GF-D8 (cell line): ENCODE measurements around the gene SLC25A38.
"Not testable (repeated sequence)": the region's sequence is repeated elsewhere in the genome, so short reads cannot be mapped to it uniquely, and the experiment has no call there.

Experiments used
- DNase-seq: peaks from one replicate; lab custom pipeline; 2025; lab: John Stamatoyannopoulos, UW

The SLC25A38 gene

GRCh38 chr3:39407773-39408492 is 24.8 kb downstream of the SLC25A38 start:
- no peak for DNase-seq

DNA sequence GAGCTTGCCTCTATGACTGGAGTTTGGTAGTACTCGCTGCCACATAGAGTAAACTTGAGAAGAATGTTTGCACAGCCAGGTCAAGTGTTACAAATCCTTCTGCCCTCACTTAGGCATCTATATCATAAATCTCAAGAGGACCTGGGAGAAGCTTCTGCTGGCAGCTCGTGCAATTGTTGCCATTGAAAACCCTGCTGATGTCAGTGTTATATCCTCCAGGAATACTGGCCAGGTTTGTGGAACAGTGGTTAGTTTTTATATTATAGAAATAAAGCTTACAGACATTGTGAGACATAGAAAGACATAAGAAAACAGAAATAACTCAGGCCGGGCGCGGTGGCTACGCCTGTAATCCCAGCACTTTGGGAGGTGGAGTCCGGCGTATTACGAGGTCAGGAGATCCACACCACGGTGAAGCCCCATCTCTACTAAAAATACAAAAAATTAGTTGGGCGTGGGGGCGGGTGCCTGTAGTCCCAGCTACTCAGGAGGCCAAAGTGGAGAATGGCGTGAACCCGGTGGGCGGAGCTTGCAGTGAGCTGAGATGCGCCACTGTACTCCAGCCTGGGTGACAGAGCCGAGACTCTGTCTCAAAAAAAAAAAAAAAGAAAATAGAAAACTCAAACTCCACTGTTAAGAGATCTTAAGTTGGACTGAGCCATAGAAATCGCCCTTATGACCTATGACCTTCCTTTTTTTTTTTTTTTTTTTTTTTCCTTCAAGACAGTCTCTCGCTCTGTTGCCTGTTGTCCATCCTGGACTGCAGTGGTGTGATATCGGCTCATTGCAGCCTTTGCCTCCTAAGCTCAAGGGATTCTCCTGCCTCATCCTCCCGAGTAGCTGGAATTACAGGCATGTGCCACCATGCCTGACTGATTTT is 25.6 kb downstream of the SLC25A38 start:
- DNase-seq: no peak

DNA sequence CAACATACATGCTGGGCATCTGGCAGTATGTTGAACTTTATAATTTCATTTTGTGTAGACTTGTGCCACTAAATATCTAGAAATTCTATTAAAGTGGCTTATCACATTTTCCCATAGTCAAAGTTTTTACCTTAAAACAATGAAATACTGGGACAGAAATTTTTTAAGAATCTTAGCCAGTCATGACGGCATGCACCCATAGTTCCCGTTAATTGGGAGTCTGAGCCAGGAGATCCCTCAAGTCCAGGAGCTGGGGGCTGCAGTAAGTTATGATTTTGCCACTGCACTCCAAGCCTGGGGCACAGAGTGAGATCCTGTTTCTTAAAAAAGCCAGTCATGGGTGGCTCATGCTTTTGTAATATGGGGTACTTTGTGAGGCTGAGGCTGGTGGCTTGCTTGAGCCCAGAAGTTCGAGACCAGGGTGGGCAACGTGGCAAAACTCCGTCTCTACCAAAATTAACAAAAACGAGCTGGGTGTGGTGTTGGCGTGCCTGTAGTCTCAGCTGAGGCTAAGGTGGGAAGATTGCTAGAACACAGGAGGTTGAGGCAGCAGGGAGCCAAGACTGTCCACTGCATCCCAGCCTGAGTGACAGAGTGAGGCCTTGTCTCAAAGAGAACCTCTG is 26.5 kb downstream of the SLC25A38 start:
- no peak for DNase-seq

DNA sequence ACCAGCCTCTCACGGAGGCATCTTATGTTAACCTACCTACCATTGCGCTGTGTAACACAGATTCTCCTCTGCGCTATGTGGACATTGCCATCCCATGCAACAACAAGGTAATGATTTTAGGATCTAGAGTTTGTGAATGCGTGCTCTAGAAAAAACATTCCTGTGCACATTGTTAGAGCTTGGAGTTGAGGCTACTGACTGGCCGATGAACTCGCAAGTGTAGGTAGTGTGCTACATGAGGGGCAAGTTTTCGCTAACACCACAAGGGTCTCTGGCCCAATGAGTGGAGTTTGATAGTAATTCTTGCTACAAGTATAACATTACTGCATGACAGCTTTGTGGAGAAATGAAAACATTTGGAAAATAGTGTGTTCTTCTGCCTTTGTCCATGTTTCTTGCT is 27.7 kb downstream of the SLC25A38 start:
- DNase-seq: no peak

DNA sequence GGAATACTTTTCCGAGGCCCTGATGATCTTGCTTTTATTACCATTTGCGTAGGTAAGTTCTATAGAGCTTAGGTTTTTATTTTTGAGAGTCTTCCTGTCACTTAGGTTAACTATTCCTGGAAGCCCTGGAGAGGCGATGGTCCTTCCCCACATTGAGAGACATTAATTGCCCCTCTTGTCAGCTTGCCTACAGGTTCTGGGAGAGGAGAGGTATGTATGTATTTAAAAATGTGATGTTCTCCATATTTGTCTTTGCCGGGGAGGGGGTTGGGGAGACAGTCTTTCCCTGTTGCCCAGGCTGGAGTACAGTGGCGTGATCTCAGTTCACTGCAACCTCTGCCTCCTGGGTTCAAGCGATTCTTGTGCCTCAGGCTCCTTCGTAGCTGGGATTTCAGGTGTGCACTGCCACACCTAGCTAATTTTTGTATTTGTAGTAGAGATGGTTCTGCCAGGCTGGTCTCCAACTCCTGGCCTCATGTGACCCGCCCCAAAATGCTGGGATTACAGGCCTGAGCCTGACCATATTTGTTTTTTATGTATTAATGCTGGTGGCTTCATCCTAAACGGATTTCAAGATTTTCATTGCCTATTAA is 29.6 kb downstream of the SLC25A38 start:
- no peak for DNase-seq

- DNase-seq: no peak
Measured at GRCh38 chr3:39413691-39414420, 30.7 kb downstream of the SLC25A38 start.

DNA sequence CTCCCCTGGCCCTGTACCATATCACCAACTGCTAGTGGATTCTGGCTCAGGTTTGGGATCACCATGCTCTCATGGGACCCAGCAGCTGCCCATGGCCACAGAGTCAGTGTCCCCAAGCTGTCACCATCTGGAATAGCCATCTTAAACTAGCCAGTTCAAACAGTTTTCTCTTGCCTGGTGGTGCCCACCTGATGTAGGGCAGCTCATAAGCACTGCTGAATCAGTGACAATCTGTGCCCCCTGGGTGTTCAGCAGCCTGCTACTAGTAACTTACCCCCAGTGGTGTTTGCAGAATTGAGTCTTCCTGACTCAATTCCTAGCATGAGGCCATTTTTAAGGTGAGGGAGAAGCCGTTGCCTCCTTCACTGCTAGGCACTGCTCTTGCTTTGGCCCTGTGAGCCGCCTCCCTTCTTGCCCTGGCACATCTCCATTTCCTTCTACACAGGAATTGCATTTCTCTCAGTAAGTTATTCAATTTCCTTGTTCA is 31.3 kb downstream of the SLC25A38 start:
- DNase-seq: no peak

GRCh38 chr3:39415302-39415701 is 32.1 kb downstream of the SLC25A38 start:
- not testable (repeated sequence) for DNase-seq

DNA sequence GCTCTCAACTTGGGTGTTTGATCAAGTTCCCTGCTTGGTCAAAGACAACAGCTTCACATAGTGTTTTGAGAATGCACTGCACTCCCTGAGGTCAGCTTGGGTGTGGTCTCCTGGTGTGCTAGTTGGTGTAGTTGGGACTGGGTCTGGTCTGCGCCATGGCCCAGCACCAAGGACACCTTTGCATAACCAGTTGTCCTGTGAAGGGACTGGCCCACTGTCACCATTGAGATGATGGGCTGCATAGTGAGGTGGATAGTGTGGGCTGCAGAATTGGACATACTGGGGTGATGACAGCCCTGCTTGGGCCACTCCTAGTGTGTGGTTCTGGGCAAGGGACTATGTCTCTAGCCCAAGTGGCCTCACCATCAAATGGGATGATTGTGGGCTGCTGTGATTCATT is 32.8 kb downstream of the SLC25A38 start:
- no peak for DNase-seq

GRCh38 chr3:39416998-39417397 is 33.8 kb downstream of the SLC25A38 start:
- not testable (repeated sequence) for DNase-seq

DNA sequence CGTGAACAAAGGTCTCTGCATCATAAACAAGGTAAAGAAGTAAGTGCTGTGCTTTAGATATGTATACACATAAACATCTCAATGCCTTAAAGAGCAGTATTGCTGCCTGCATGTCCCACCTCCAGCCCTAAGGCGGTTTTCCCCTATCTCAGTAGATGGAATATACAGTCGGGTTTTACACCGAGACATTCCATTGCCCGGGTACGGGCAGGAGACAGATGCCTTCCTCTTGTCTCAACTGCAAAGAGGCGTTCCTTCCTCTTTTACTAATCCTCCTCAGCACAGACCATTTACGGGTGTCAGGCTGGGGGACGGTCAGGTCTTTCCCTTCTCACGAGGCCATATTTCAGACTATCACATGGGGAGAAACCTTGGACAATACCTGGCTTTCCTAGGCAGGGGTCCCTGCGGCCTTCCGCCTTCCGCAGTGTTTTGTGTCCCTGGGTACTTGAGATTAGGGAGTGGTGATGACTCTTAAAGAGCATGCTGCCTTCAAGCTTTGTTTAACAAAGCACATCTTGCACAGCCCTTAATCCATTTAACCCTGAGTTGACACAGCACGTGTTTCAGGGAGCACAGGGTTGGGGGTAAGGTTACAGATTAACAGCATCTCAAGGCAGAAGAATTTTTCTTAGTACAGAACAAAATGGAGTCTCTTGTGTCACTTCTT is 35.5 kb downstream of the SLC25A38 start:
- DNase-seq: not testable (repeated sequence)

DNA sequence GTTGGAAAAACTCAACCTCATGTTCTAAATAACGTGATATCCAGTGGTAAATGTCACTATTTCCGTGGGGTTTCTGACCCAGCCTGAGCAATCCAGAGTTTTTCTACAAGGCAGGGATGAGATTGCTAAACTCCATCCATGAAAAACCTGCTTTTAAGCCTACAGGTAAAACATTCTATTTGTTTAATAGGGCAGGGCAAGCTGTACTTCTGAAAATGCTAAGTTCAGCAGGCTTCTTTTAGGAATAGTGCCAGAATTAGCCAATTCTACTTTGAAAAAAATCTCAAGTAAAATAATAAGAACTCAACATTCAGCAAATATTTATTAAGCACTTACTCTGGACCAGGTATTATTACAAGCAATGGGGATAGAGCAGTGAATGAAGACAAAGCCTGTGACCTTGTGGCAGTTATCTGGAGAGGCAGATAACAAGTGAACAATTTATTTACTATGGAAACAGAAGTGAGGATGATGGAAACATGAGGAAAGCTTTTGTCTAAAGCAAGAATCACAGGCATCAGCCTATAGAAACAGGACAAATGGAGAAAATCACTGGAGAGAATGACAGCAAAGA is 36.7 kb downstream of the SLC25A38 start:
- no peak for DNase-seq

DNA sequence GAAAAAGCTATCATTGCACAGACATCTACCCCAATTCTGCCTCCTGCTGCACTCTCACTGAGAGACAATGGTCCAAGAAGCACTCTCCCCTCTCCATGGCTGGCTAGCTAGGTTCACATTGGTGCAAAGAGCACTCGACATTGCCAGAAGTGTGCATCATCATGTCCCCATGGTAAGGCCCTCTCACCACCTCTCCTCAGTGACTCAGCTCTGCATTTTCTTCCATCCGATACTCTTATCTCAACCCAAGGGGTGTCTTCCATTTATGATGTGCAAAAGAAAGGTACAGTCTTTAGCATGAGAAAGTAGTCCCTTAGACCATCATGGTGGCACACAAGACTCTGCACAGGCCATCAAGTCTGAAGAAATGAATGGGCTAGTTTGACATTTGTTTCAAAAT is 37.4 kb downstream of the SLC25A38 start:
- DNase-seq: no peak

GRCh38 chr3:39423436-39423970 is 40.3 kb downstream of the SLC25A38 start:
- no peak for DNase-seq

DNA sequence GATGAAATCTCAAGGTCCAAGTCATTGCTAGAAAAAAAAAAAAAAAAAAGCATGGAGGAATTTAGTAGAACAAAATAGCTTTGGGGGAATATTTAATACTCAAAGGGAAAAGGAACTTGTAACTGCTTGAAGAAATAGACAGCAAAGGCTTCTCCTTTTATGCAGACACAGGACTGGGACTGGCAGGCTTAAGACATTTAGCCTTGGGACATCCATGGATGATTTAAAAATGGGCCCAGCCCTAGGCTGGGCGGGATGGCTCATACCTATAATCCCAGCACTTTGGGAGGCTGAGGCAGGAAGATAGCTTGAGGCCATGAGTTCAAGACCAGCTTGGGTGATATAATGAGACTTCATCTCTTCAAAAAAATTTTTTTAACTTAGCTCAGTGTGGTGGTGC is 43.1 kb downstream of the SLC25A38 start:
- no peak for DNase-seq

GRCh38 chr3:39427506-39427905 is 44.3 kb downstream of the SLC25A38 start:
- DNase-seq: no peak

GRCh38 chr3:39428745-39429201 is 45.6 kb downstream of the SLC25A38 start:
- no peak for DNase-seq

- DNase-seq: no peak
Measured at GRCh38 chr3:39429466-39429865, 46.3 kb downstream of the SLC25A38 start.

- DNase-seq: no peak
Measured at GRCh38 chr3:39432342-39432741, 49.2 kb downstream of the SLC25A38 start.

DNA sequence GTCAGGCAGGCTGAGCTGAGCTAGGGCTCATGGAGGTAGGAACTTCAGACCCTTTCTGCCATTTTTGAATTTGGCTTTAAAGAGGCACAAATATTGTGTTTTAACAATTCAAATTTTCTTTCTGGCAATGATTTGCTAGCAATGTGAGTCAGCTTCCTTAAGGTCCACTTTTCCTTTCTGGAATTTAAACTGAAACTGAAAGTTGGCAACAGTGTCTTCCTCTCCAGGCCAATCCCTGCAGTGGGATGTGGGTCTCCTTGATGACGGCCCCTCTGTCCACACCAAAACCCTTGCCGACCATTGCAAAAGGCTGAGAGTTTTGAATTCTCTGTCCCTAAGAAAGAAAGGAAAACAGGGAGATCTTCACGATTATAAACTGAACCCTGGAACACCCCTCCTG is 50.5 kb downstream of the SLC25A38 start:
- no peak for DNase-seq
